Measurements from ENCODE around the gene VIT. TPM values are rescaled to one million over a fixed set of nuclear protein-coding genes. Genes with fewer than 3 reads are reported as not detected.
A peak's percentile ranks its signal among the peaks of the same experiment; 100 is the strongest.

VIT gene
- total RNA-seq, 1 donor from 2014 or later: 0.78 TPM

- Mint-ChIP-seq H3K36me3 (no peaks in the 10 kb centered on the region), H3K27me3 (ENCODE audit: low read depth) (no peaks in the 10 kb centered on the region), H3K9me3 (peaks cover 12% of the 10 kb centered on the region), H3K4me1 (no peaks in the 10 kb centered on the region), H3K27ac (no peak overlapping the region), H3K4me3 (no peak overlapping the region)
- no peak for DNase-seq (ENCODE audit: low spot score in 2 of 2, unreplicated experiment in 2 of 2)
- TF ChIP-seq, protein P1, sequence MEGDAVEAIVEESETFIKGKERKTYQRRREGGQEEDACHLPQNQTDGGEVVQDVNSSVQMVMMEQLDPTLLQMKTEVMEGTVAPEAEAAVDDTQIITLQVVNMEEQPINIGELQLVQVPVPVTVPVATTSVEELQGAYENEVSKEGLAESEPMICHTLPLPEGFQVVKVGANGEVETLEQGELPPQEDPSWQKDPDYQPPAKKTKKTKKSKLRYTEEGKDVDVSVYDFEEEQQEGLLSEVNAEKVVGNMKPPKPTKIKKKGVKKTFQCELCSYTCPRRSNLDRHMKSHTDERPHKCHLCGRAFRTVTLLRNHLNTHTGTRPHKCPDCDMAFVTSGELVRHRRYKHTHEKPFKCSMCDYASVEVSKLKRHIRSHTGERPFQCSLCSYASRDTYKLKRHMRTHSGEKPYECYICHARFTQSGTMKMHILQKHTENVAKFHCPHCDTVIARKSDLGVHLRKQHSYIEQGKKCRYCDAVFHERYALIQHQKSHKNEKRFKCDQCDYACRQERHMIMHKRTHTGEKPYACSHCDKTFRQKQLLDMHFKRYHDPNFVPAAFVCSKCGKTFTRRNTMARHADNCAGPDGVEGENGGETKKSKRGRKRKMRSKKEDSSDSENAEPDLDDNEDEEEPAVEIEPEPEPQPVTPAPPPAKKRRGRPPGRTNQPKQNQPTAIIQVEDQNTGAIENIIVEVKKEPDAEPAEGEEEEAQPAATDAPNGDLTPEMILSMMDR (IDR thresholded peaks at IDR 0.05; ENCODE audit: unreplicated experiment): no peak
Measured at GRCh38 chr2:36831185-36831584, 134.7 kb downstream of the VIT start.

DNA sequence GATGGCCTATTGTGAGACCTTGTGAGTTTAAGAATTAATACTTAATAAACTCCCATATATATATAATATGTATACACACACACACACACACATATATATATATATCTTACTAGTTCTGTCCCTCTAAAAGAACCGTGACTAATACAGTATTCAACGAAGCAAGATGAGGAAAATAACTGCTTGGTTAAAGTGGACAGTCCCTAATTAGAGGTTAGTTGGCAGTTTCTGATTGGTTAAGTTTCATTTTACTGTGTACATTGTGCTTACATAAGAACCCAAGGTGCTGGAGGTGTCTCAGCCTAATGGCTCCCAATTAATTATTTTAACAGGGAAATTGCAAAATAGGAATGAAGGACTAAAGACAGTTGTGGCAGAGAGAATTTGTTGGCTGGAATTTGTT lies 137.7 kb downstream of the VIT start:
- no peak overlapping the region for H3K27ac Mint-ChIP-seq
- H3K27me3 Mint-ChIP-seq (ENCODE audit: low read depth): no peaks in the 10 kb centered on the region
- H3K4me1 Mint-ChIP-seq: no peaks in the 10 kb centered on the region
- TF ChIP-seq, protein P1 (IDR thresholded peaks at IDR 0.05; ENCODE audit: unreplicated experiment): no peak
- H3K9me3 Mint-ChIP-seq: peaks cover 12% of the 10 kb centered on the region
- H3K36me3 Mint-ChIP-seq: no peaks in the 10 kb centered on the region
- H3K4me3 Mint-ChIP-seq: no peak overlapping the region
- no peak for DNase-seq (ENCODE audit: low spot score in 2 of 2, unreplicated experiment in 2 of 2)

GRCh38 chr2:36834731-36835524 lies 138.4 kb downstream of the VIT start:
- Mint-ChIP-seq H3K27me3 (ENCODE audit: low read depth) (no peaks in the 10 kb centered on the region), H3K36me3 (no peaks in the 10 kb centered on the region), H3K4me3 (no peak overlapping the region), H3K9me3 (peaks cover 12% of the 10 kb centered on the region), H3K27ac (no peak overlapping the region), H3K4me1 (no peaks in the 10 kb centered on the region)
- no peak for DNase-seq (ENCODE audit: low spot score in 2 of 2, unreplicated experiment in 2 of 2)
- TF ChIP-seq, protein P1 (IDR thresholded peaks at IDR 0.05; ENCODE audit: unreplicated experiment): no peak

- Mint-ChIP-seq H3K4me3 (no peak overlapping the region), H3K27ac (peak overlapping the region; percentile 6), H3K4me1 (no peaks in the 10 kb centered on the region), H3K27me3 (ENCODE audit: low read depth) (no peaks in the 10 kb centered on the region), H3K36me3 (no peaks in the 10 kb centered on the region), H3K9me3 (no peaks in the 10 kb centered on the region)
- TF ChIP-seq, protein P1 (IDR thresholded peaks at IDR 0.05; ENCODE audit: unreplicated experiment): no peak
- DNase-seq (ENCODE audit: low spot score in 2 of 2, unreplicated experiment in 2 of 2): no peak
Measured at GRCh38 chr2:36839976-36840617, 143.6 kb downstream of the VIT start.

DNA sequence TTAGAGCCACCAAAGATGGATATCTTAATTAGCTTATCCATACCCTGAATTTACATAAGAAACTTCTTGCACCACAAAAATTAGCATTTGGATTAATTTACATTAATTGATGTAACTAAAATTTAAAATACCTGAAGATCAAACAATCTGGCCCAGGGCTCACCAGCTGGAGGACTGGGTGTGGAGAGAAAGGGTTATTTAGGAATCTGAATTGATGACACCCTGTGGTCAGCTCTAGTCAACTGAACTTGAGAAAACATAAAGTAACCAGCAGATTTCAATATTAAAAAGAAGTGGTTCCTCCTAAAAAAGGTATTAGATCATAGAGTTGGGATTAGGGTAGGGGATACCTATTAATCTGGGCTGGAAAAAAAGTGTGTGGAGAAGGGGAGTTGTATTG lies 147.3 kb downstream of the VIT start:
- no peak for DNase-seq (ENCODE audit: low spot score in 2 of 2, unreplicated experiment in 2 of 2)
- Mint-ChIP-seq H3K9me3 (no peaks in the 10 kb centered on the region), H3K27ac (no peak overlapping the region), H3K4me1 (no peaks in the 10 kb centered on the region), H3K4me3 (no peak overlapping the region), H3K27me3 (ENCODE audit: low read depth) (no peaks in the 10 kb centered on the region), H3K36me3 (peaks cover 6% of the 10 kb centered on the region)
- TF ChIP-seq, protein P1 (IDR thresholded peaks at IDR 0.05; ENCODE audit: unreplicated experiment): no peak
